ENCODE results near the gene SPIN1.
A peak's percentile ranks its signal among the peaks of the same experiment; 100 is the strongest.

The SPIN1 gene

GRCh38 chr9:88436379-88436778 is 48.1 kb downstream of the SPIN1 start:
- H3K27ac ChIP-seq, result no peak overlapping the region
- no peak for TF ChIP-seq CTCF (conservative IDR thresholded peaks at IDR 0.05)

GRCh38 chr9:88437210-88438146 is 49.2 kb downstream of the SPIN1 start:
- no peak for TF ChIP-seq CTCF (conservative IDR thresholded peaks at IDR 0.05)
- H3K27ac ChIP-seq, result peak overlapping the region; percentile 26; the same call in 1 of the 2 replicates

- no peak for TF ChIP-seq CTCF (conservative IDR thresholded peaks at IDR 0.05)
- no peak overlapping the region for H3K27ac ChIP-seq
These were observed 50.6 kb downstream of the SPIN1 start for GRCh38 chr9:88438811-88439210.

- H3K27ac ChIP-seq, result no peak overlapping the region
- no peak for TF ChIP-seq CTCF (conservative IDR thresholded peaks at IDR 0.05)
These were observed 53.2 kb downstream of the SPIN1 start for GRCh38 chr9:88441301-88442007.

- H3K27ac ChIP-seq, result no peak overlapping the region
- TF ChIP-seq CTCF (conservative IDR thresholded peaks at IDR 0.05), result no peak
These were observed 55.4 kb downstream of the SPIN1 start for GRCh38 chr9:88443480-88444113.

- no peak overlapping the region for H3K27ac ChIP-seq
These were observed 58.5 kb downstream of the SPIN1 start for GRCh38 chr9:88446728-88447127.

More at GRCh38 chr9:88446728-88447127, 58.5 kb downstream of the SPIN1 start:
- TF ChIP-seq CTCF (conservative IDR thresholded peaks at IDR 0.05), result no peak

Measured in VCaP (cell line).